Measurements from ENCODE around the gene RPL18A.

DNA sequence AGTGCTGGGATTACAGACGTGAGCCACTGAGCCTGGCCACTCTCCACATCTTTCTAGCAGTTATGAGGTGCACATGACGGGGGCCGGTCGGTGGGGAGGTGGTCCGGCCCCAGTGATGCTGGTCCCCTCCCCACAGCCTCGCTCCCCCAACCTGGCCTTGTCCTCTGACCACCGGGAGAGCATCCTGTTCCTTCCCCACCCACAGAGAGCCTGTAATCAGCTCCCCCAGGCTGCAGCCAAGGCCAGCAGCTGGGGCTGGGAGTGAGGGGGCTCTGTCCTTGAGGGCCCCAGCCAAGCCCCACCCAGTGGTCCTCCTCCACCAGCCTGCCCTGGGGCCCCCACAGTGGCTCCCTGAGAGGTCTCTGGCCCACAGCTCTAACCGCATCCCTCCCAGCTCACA, 35.4 kb upstream of the RPL18A start:
- TF ChIP-seq, protein P1, sequence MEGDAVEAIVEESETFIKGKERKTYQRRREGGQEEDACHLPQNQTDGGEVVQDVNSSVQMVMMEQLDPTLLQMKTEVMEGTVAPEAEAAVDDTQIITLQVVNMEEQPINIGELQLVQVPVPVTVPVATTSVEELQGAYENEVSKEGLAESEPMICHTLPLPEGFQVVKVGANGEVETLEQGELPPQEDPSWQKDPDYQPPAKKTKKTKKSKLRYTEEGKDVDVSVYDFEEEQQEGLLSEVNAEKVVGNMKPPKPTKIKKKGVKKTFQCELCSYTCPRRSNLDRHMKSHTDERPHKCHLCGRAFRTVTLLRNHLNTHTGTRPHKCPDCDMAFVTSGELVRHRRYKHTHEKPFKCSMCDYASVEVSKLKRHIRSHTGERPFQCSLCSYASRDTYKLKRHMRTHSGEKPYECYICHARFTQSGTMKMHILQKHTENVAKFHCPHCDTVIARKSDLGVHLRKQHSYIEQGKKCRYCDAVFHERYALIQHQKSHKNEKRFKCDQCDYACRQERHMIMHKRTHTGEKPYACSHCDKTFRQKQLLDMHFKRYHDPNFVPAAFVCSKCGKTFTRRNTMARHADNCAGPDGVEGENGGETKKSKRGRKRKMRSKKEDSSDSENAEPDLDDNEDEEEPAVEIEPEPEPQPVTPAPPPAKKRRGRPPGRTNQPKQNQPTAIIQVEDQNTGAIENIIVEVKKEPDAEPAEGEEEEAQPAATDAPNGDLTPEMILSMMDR (conservative IDR thresholded peaks at IDR 0.05; ENCODE audit: low read depth, low read length) = no peak
- TF ChIP-seq RAD21 (IDR thresholded peaks at IDR 0.05; ENCODE audit: low read length) = no peak
- no peak for TF ChIP-seq BHLHE40 (IDR thresholded peaks at IDR 0.05; ENCODE audit: low read depth, low read length)
- TF ChIP-seq POLR2A (IDR thresholded peaks at IDR 0.05; ENCODE audit: low read depth, low read length) = no peak
